AG04449 (cell line): Measurements from ENCODE around the gene ARID1B.

Experiments
- CTCF ChIA-PET: fragments of 350-600 bp; formaldehyde crosslinking; extraction: SDS; loops from one replicate; lab custom pipeline; 2021; ENCODE audit warnings: antibody characterized with exemption; lab: Yijun Ruan, JAX
- POLR2A ChIA-PET: fragments of 400-600, 350-600 bp; formaldehyde crosslinking; extraction: SDS; loops from one replicate; lab custom pipeline; 2020; ENCODE audit warnings: antibody characterized with exemption, inconsistent platforms; lab: Yijun Ruan, JAX
- DNase-seq: peaks from one replicate; pipeline ENCODE4 v3.0.0-alpha.2; 2010; ENCODE audit warnings: low read depth, low spot score
- H3K4me3 ChIP-seq: 2 replicates; pipeline ENCODE4 v1.5.1; 2011; ENCODE audit warnings: low read depth, mild to moderate bottlenecking, control low read depth, low read length
- TF ChIP-seq, protein P1 (sequence below): IDR thresholded peaks from one replicate; pipeline ENCODE4 v1.5.1; 2011; ENCODE audit warnings: mild to moderate bottlenecking, moderate library complexity, low read length, control low read depth, inconsistent platforms; ENCODE audit not compliant: insufficient read depth; ENCODE audit errors: missing control alignments

ARID1B gene

DNA sequence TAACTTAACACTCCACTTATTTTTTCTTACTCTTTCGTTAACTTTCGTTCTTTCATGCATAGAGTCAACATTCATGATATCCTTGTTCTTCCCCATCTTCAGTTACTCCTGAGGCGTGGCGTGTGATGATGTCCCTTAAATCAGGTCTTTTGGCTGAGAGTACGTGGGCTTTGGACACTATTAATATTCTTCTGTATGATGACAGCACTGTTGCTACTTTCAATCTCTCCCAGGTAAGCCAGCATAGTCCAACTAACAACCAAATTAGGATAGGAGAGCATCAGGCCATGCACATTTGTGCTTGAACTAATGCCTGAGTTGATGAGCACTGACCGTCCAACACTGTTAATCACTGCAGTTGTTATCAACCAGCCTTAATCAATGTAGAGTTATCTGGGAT is 426.6 kb downstream of the ARID1B start:
- no peak overlapping the region for H3K4me3 ChIP-seq
- ChIA-PET POLR2A (no interaction called here), CTCF (no interaction called here)
- DNase-seq = no peak
- TF ChIP-seq, protein P1, sequence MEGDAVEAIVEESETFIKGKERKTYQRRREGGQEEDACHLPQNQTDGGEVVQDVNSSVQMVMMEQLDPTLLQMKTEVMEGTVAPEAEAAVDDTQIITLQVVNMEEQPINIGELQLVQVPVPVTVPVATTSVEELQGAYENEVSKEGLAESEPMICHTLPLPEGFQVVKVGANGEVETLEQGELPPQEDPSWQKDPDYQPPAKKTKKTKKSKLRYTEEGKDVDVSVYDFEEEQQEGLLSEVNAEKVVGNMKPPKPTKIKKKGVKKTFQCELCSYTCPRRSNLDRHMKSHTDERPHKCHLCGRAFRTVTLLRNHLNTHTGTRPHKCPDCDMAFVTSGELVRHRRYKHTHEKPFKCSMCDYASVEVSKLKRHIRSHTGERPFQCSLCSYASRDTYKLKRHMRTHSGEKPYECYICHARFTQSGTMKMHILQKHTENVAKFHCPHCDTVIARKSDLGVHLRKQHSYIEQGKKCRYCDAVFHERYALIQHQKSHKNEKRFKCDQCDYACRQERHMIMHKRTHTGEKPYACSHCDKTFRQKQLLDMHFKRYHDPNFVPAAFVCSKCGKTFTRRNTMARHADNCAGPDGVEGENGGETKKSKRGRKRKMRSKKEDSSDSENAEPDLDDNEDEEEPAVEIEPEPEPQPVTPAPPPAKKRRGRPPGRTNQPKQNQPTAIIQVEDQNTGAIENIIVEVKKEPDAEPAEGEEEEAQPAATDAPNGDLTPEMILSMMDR = no peak

DNA sequence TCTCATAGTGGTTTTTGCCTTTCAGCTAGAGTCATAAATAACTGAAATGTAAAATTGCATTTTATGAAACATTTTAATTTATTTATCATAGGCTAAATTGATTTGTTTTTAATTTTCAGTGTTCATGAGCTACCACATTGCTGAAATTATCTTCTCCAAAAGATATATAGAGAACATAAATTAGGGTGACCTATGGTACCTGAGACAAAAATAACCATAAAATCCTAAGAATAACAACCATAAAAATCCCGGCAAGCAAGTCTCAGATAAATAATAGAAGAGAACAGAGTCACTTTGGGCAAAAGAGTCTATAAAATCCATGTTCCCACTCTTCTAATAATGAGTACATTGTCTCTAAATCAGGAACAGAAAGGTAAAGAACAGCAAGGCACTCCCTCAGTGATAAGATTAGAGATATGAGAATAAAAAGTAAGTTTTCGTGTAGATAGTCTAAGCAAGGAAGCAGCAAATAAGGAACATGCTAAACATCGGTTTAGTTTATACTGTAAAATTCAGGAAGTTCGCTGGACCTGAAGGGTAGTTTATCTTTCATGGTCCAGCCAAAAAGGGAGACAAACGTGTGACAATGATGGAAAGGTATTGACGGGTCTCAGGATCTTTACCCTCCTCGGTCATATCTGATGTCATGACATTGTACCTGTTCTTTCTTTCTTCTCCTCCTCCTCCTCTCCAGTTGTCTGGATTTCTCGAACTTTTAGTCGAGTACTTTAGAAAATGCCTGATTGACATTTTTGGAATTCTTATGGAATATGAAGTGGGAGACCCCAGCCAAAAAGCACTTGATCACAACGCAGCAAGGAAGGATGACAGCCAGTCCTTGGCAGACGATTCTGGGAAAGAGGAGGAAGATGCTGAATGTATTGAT is 428.5 kb downstream of the ARID1B start:
- ChIA-PET CTCF (interaction anchor here (0.7 kb wide), 1 partner anchor 27 kb away, joined by 3 read pairs; no protein-coding TSS in a partner anchor), POLR2A (no interaction called here)
- TF ChIP-seq, protein P1 = no peak
- H3K4me3 ChIP-seq = no peak overlapping the region
- no peak for DNase-seq

DNA sequence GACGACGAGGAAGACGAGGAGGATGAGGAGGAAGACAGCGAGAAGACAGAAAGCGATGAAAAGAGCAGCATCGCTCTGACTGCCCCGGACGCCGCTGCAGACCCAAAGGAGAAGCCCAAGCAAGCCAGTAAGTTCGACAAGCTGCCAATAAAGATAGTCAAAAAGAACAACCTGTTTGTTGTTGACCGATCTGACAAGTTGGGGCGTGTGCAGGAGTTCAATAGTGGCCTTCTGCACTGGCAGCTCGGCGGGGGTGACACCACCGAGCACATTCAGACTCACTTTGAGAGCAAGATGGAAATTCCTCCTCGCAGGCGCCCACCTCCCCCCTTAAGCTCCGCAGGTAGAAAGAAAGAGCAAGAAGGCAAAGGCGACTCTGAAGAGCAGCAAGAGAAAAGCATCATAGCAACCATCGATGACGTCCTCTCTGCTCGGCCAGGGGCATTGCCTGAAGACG is 429.2 kb downstream of the ARID1B start:
- ChIA-PET CTCF (no interaction called here), POLR2A (no interaction called here)
- TF ChIP-seq, protein P1 = no peak
- DNase-seq = no peak
- H3K4me3 ChIP-seq = no peak overlapping the region

DNA sequence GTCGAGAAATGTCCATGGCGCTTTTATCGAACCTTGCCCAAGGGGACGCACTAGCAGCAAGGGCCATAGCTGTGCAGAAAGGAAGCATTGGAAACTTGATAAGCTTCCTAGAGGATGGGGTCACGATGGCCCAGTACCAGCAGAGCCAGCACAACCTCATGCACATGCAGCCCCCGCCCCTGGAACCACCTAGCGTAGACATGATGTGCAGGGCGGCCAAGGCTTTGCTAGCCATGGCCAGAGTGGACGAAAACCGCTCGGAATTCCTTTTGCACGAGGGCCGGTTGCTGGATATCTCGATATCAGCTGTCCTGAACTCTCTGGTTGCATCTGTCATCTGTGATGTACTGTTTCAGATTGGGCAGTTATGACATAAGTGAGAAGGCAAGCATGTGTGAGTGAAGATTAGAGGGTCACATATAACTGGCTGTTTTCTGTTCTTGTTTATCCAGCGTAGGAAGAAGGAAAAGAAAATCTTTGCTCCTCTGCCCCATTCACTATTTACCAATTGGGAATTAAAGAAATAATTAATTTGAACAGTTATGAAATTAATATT is 430.4 kb downstream of the ARID1B start:
- POLR2A ChIA-PET = no interaction called here
- CTCF ChIA-PET = no interaction called here
- no peak for DNase-seq
- TF ChIP-seq, protein P1 = no peak
- no peak overlapping the region for H3K4me3 ChIP-seq

DNA sequence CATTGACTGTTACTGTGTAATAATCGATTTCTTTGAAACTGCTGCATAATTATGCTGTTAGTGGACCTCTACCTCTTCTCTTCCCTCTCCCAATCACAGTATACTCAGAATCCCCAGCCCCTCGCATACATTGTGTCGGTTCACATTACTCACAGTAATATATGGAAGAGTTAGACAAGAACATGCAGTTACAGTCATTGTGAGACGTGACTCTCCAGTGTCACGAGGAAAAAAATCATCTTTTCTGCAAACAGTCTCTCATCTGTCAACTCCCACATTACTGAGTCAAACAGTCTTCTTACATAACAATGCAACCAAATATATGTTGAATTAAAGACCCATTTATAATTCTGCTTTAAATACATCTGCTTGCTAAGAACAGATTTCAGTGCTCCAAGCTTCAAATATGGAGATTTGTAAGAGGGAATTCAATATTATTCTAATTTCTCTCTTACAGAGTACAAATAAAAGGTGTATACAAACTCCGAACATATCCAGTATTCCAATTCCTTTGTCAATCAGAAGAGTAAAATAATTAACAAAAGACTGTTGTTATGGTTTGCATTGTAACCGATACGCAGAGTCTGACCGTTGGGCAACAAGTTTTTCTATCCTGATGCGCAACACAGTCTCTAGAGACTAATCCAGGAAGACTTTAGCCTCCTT is 432.8 kb downstream of the ARID1B start:
- CTCF ChIA-PET = interaction anchor here (1.4 kb wide), 1 partner anchor 9 kb away, joined by 4 read pairs; no protein-coding TSS in a partner anchor
- POLR2A ChIA-PET = no interaction called here
- TF ChIP-seq, protein P1 = no peak
- no peak overlapping the region for H3K4me3 ChIP-seq
- no peak for DNase-seq

DNA sequence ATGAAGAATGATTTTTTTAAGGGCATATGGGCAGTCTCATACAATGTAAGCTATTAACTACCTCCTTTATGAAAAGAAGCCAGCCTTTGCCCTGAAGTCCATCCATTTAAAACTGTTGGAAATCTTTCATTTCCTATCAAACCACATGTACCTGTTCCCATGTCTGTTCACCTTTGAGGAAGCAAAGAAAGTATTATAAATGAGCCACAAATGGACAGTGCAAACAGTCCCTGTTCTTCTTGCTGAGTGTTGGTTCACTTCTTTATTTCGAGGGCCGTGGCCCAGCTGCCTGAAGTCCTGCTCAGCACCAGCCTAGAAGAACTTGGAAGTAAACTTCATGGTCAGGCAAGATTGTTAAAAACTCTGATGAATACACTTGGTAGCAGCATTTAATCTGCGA is 433.8 kb downstream of the ARID1B start:
- ChIA-PET CTCF (interaction anchor here (1.7 kb wide), 1 partner anchor 26 kb away, joined by 4 read pairs; no protein-coding TSS in a partner anchor), POLR2A (no interaction called here)
- H3K4me3 ChIP-seq = no peak overlapping the region
- DNase-seq = no peak
- TF ChIP-seq, protein P1 = no peak
